Endometrium (tissue), 2 donors: Measurements from ENCODE around the gene AGRP.
A peak's percentile ranks its signal among the peaks of the same experiment; 100 is the strongest.

Experiments used
- FAIRE-seq: peaks from 2 replicates; lab custom pipeline; 2012; peaks lifted over from hg19 to GRCh38; lab: Jason Lieb, UNC
- donor health status: control.
- donor health status: control.

Gene AGRP

GRCh38 chr16:67463059-67463458 lies 20.3 kb downstream of the AGRP start:
- no peak for FAIRE-seq

GRCh38 chr16:67462279-67462655 lies 21.1 kb downstream of the AGRP start:
- FAIRE-seq, result no peak

GRCh38 chr16:67461600-67462278 lies 21.6 kb downstream of the AGRP start:
- no peak for FAIRE-seq

GRCh38 chr16:67460961-67461360 lies 22.4 kb downstream of the AGRP start:
- no peak for FAIRE-seq

GRCh38 chr16:67460168-67460567 lies 23.2 kb downstream of the AGRP start:
- peak; percentile 83 for FAIRE-seq

- FAIRE-seq, result no peak
Observed at GRCh38 chr16:67459861-67460150, 23.5 kb downstream of the AGRP start.

- FAIRE-seq, result no peak
Observed at GRCh38 chr16:67459066-67459860, 24.1 kb downstream of the AGRP start.

- peak; percentile 37 for FAIRE-seq
Observed at GRCh38 chr16:67458121-67458641, 25.2 kb downstream of the AGRP start.

- no peak for FAIRE-seq
Observed at GRCh38 chr16:67457611-67458010, 25.7 kb downstream of the AGRP start.

- FAIRE-seq, result no peak
Observed at GRCh38 chr16:67456391-67457081, 26.8 kb downstream of the AGRP start.

GRCh38 chr16:67454852-67455251 lies 28.5 kb downstream of the AGRP start:
- FAIRE-seq, result no peak

- FAIRE-seq, result no peak
Observed at GRCh38 chr16:67454104-67454503, 29.2 kb downstream of the AGRP start.

GRCh38 chr16:67451704-67452435 lies 31.5 kb downstream of the AGRP start:
- no peak for FAIRE-seq

GRCh38 chr16:67451061-67451703 lies 32.2 kb downstream of the AGRP start:
- no peak for FAIRE-seq

GRCh38 chr16:67449739-67450138 lies 33.6 kb downstream of the AGRP start:
- no peak for FAIRE-seq

- no peak for FAIRE-seq
Observed at GRCh38 chr16:67449336-67449735, 34.0 kb downstream of the AGRP start.

GRCh38 chr16:67448580-67448979 lies 34.8 kb downstream of the AGRP start:
- no peak for FAIRE-seq

GRCh38 chr16:67447508-67448076 lies 35.8 kb downstream of the AGRP start:
- FAIRE-seq, result no peak

- no peak for FAIRE-seq
Observed at GRCh38 chr16:67446968-67447507, 36.3 kb downstream of the AGRP start.

- no peak for FAIRE-seq
Observed at GRCh38 chr16:67445913-67446907, 37.1 kb downstream of the AGRP start.
